GM18870 (cell line): ENCODE data around the gene COL4A1.

Source experiments
- ATAC-seq: cut with Tn5 transposase; IDR thresholded peaks from one replicate; pipeline ENCODE4 v1.9.1; 2021; ENCODE audit warnings: moderate library complexity; ENCODE audit not compliant: unreplicated experiment

COL4A1 gene

DNA sequence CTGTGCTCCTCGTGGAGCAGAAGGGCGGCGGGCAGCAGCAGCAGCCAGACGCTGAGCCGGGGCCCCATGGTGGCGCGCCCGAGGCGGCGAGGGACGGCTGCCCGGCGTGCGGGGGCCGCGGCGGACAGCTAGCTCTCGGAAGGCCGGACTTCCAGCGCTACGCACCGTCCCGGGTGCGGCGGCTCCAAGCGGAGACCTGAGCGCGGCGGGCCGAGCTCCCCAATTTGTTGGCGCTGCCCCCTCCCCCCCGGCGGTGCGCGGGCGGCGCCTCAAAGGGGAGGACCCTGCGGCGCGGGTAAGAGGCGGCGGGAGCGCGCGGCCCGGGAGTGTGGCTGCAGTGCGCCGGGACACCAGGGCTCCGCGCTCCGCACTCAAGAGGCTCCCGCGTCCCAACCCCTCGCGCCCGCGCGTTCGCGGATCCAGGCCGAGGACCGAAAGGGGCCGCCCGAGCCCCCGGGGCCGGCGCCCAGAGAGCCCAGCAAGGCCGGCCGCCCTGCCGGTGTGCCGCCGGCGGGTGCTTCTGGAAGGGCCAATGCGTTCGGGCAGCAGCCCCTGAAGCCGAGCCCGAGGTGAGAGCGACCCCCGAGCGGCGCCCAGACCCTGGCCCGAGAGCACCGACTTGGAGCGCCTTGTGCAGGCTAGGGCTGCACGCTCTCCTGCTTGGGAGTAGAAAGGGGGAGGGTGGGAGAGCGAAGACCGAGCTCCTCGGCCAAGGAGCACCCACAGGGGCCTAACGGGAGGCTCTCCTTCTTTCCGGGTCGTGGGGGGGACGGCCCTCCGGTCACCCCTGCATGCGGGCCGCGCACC, at the start of gene COL4A1, which contains the start of gene COL4A2:
Gene COL4A1, minus strand, starts transcription at position 198 of the 807 bp plus-strand sequence. Its CDS starts 130 bp downstream, at position 68.
Gene COL4A2, plus strand, starts transcription at position 325 of the 807 bp plus-strand sequence. CDS start 620 bp downstream, outside the sequence.
- ATAC-seq, result no peak

DNA sequence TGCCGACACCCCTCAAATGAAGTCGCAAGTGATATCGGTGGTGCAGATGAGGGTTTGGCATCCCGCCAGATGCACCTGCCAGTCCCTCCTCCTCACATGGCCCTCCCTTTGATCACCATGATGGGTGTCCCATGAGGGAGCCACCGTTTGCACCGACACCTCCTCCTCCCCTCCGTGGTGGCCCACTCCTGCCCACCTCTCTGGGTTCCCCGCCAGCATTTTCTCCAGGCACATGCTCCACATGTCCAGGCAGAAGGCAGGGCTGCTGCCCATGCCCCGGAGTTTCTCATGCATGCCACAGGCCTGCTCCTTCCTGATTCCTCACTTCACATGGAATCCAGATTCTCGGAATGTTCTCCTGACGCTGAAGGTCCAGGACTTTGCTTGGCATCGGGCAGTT, 49.4 kb upstream of the COL4A1 start:
- ATAC-seq, result no peak

DNA sequence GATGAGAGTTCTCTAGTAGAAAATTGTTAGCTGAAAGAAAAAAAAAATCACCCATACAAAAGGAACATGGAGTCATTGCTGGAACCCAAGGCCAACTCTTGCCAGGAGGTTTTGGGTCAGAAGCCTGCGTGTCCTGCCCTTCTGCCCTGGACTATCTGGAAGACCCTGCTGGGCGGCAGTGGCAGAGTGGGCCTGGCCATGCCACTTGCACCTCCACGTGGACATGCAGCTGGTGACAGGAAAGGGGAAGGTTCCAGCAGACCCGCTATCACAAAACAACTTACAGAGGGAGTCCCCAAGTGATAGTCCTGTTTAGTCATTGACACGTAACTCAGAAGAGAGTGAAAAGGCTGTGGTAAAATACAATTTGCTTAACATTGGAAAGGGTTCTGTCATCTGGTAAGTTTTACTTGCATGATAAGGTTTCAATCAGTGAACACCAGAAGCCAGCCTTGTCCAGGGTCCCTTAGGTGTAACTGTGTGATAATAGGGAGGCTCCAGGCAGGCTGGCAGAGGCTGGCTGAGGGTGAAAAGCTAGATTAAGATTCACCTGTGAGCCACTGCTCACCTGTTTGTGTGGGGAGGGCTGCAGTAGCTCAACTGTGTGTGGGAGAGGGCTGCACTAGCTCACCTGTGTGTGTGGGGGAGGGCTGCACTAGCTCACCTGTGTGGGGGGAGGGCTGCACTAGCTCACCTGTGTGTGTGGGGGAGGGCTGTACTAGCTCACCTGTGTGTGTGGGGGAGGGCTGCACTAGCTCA, 47.9 kb upstream of the COL4A1 start:
- no peak for ATAC-seq

DNA sequence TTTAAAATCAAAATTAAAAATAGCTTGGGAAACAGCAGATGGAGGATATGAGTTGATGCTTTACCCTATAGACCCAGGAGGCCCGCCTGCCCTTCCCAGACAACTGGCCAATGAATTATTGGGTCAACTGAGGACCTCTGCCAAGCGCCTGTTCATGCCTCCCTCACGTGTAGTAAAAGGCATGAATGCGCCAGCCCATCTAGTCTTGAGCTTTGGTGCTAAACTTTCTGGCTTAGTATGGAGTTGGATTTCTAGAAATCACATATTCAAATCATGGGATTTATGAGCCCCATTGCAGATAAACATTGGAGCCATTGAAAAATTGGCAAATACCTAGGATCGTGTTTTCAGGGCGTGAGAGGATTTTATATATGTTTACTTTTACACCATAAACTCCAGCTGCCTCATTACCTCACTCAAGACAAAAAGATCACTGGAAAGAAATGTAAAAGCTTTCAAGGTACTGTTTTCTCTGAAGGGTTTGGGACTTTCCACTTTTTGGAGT, 47.2 kb upstream of the COL4A1 start:
- no peak for ATAC-seq

DNA sequence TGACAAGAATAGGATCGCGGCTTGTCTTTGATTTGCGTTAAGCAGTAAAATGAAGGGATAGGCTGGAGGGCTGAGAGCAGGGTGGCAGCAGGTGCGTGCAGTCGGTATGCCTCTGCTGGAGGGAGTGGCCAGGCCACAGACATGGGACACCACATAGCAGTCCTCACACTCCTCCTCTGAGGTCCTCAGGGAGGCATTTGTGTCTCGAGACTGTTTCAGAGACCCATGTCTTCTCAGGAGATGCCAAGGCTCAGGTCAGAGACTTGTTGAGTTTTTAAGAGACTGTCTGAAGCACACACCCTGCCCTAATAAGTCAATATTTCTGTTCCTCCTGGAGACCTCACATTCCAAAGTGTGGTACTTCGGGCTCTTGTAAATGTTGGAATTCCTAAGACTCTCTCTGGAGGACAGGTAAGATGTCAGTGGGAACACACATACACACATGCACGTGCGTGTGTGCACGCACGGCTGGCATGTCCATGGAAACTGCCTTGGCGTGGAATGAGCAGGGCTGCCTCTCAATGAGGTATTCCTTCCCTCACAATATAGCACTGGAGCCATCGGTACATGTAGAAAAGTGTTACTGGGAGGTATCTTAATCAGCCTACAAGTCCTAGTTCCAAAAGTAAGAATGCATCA, 46.5 kb upstream of the COL4A1 start:
- no peak for ATAC-seq

DNA sequence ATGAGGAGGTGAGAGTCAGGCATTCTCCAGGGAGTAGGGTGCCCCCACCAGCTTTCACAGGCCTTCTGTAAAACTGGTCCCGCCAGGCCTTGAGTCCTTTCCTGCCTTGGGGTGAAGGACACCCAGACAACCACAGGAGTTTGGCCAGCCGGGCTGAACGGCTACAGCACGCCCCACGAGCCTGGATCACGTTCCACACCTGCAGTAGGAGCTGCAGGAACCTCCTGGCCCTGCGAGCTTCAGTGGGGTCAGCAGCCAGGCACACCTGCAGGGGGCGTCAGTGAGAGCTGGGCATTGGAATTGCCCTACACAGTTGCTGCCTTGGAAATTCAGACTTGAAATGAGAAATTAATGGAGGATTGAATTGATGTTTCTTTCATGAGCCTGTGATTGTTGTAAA, 45.8 kb upstream of the COL4A1 start:
- ATAC-seq, result no peak

DNA sequence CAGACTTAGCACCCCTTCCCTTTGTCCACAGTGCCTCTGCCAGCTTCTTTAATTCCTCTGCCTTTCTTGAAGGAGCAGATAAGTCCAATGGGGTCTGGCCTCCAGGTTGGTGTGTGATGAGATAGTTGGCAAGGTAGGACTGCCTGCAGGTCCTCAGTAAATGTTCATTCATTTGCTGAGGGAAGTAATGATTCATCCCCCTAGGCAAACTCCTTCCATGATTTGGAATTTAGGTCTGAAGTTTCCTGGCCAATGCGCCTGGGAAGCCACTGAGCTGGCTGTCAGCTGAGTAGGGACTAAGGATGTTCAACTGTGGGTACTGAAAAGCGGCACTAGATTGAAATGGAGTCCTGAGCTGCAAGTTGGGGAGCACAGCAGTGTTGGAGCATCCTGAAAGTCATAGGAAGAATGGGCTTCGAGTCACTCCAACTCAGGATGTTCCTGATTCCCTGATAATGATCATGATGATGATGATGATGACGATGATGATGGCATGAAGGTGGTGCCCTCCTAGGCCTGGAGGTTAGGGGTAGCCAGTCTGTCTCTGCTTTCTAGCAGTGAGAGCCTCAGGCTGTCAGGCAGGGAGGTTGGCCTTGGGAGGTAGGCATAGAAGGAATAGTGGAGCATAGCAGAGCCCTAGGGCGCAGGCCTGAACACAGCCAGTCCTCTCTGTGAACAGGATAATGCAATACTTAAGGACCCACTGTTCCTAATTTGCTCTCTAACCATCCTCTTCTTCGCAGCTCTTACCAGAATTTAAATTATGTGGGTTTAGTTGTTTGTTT, 44.9 kb upstream of the COL4A1 start:
- no peak for ATAC-seq

DNA sequence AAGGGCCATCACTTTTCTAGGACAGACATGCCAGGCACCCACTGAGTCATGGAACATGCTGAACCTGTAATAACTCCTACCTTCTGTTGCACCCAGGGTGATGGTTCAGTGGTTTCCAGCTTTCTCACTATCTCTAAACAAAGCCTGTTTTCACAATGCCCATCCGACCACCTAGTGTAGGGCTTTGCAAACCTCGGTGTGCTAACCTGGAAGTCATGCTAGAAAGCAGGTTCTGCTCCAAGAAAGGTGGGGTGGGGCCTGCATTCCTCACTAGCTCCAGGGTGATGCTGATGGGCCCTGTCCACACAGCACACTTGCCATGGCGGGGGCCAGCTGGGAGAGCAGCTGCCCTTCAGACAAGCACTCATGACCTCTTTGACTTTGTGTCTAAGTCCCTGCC, 43.6 kb upstream of the COL4A1 start:
- no peak for ATAC-seq

DNA sequence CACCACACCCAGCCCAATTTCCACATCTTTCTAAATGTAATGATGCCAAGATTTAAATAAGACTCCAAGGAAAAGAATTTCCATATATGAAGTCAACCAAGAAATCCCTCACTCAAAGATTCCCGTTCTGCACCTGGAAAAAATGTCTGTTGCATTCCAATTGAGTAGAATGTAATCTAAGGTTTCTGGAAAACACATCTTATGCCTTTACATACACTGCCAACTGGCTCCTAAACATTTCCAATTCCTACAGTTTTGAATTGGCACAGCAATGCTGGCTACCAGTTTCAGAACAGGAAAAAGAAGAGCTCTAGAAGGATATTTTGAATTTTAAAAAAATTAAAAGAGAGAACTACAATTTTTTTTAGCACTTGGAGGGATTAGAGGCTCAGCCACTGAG, 43.1 kb upstream of the COL4A1 start:
- no peak for ATAC-seq

DNA sequence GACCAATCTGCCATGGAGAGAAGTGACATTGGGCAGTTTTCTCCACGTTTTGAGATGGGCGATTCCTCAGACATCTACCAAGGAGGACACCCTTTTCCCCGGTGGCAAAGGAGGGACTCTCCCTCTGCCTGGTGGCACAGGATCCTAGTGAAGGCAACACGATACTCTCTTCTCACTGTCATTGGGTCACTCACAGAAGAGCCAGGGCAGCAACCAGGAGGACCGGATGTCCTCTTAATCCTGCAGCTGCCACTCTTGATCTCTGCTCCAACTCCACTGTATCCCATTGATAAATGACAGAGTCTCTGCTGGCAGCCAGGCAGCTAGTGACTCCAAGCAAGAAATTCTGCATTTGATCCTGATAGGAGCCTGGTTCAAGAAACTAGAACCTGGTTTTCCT, 42.3 kb upstream of the COL4A1 start:
- no peak for ATAC-seq

DNA sequence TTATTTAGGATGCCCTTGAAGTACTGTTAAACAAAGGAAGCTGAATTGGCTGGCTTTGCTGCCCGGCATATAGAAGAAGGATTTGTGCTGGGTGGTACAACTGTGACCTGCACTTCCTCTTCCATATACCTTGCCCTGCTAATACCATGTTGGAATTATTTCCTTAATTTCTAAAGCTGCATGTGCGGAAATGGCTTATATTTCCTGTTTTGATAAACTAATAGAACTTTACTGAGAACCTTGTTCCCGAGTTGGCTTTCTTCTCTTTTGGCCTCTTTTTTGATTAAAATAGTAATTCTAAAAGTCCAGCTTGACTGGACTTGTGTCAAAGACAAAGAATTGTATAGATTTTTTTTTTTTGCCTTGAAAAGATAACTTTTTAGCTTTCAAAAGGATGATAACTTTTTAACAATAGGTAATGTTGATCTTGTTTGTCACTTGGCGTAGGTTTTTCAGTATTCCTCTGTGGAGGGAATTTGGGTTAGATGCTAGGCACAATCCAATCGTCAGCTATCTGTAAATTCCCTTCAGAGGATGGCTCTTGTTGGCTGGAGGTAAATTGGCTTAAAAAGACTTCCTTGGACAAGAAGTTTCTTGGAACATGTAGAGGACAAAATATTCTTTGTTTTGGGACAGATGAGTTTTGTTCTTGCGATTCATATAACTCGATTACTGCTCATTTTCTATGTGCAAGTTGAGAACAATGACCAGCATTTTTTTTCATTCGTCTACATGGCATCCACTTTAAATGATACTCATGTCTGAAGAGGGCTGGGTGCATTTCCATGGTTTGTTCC, 41.5 kb upstream of the COL4A1 start:
- ATAC-seq, result no peak

DNA sequence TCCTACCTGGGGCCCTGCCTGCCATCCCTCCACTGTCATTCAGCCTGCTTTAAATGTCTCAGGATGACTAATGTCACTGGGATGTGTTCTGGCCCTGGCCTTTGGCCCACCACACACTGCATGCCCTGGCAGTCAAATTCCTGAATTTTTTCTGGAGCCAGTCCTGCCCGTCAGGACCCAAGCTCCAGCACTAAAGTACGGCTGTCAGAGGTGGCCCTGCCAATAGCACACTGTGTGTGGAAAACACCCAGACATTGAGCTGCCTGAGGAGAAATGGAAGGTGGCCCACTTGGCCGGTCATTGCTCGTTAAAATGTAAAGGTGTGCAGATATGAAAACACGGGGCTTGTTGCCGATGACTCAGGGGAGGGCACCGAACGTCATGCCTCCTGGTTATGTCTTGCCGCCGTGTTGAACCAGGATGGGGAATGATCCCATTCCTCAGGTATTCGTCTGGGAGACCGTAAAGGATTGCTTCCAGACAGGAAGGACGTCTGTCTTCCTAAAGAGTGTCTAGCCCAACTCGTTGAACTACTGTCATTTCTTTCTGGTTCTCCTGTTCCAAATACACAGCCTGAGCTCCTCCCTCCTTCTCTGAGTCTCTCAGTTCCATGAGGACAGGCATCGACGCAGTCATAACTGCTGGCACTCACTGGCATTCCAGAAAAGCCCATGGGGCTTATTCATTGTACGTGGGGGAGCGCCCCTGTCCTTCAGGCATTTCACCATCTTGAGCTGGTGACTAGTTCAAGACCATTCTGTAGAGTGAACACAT, 40.8 kb upstream of the COL4A1 start:
- ATAC-seq, result no peak

DNA sequence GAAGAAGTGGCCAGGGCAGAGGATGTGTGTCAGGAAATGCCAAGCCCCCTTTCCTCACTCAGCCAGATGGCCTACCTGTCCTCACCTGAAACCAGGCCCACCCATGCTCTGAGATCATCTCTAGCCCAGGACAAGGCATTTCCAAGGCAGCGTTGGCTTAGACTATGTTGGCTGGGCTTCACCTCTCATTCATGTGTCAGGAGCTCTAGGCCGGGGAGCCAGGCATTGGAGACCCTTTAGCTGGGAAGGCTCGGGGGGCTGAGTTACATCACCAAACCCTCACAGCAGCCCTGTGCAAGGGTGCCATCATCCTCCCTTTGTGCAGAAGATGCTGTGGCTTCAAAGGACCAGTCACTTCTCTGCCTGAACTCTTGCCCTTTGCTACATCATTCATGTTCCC, 40.1 kb upstream of the COL4A1 start:
- no peak for ATAC-seq

DNA sequence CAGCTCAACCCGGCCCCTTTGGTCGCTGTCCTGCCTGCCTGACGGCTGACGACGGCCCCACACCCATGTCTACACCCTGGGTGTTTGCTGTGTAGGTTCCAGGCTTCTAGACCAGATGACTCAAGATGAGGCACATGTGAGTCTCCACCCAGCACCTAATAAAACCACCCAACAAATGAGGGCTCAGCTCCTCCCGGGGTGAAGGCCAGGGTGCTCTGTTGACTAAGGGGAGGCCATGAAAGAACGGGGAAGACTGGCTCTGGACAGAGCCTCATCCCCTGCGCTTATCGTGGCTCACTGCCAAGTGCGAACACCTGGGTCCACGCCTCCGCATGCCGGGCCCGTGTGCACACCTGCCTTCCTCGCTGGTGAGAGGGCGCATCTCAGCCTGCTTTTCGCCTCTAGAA, 39.7 kb upstream of the COL4A1 start:
- ATAC-seq, result no peak

DNA sequence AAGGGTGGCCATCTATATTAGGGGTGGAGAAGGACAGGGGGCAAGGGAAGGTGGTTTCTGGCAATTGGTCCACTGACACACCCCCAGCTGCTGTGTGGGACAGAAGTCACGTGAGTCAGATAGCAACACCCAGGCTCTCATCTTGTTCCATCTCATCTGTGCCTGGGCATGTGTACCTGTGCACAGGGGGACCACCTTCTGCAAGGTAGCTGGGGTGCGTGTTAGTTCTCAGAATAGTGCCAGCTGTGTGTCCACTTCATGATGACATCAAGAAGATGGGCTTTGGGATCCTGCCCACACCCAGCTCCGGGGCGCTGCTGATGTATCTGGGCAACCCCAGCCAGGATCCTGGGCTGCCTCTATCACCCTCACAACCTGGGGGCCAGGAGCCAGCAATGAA, 38.7 kb upstream of the COL4A1 start:
- no peak for ATAC-seq

DNA sequence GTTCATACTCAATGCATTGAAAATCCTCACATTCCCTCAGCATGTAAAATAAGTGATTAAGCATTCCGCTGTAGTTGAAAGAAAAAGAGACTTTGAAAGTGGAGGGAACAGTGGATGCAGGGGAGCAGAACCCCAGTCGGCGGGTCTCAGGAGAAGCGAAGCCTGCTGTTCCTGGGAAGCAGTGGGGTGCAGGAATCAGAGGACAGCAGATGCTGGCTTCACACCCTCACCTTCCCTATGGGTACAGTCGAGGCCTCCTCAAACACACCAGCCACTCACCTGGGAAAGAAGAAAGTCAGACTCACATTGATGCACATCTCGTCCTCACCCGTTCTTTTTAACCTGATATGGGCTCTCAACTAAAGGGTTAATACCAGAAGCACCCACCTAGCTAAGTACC, 38.3 kb upstream of the COL4A1 start:
- ATAC-seq, result no peak

DNA sequence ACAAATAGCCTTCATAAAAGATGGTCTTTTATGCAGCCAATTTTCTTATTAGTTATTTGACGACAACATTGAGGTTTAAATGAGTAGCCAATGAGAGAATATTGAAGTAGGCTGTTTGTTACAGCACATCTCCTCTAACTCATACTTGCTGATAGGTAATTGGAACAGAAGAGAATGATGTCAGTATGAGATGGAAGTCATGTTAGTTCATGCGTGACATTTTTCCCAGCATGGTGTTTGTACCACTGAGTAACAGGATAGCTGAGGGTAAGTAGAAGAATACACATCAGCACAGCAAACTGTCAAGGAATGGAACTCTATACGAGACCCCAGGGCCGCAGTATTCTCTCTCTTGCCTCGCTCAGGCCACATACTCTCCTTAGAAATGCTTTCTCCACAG, 37.4 kb upstream of the COL4A1 start:
- ATAC-seq, result no peak

DNA sequence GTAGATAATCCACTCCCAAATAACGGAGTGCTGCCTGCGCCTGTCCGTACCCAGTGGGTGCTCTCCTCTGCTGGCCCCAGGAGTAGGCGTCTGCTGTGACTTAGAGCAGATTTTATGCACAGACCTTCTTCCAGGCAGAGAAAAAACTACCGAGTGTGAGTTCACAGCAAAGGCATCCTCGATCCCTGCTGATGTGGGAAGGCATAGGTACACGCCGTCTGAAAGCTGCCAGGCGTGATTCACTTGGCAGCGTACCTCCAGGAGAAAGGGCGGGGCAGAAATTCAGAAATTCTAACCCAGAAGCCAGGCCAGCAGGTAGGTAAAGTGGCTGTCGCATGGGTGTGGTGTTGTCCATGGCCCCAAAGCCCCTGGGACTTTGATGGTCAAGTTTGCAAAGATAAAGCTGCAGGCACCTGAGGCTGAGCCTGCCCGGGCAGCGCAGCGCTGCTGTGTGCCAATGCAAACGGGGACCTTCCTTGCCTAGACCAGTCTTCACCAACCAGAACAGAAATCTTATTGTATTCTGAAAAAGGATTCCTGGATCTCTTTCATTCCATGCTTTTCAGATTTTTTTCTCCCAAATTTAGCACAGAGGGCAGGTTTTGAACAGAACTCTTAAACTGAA, 36.4 kb upstream of the COL4A1 start:
- no peak for ATAC-seq

DNA sequence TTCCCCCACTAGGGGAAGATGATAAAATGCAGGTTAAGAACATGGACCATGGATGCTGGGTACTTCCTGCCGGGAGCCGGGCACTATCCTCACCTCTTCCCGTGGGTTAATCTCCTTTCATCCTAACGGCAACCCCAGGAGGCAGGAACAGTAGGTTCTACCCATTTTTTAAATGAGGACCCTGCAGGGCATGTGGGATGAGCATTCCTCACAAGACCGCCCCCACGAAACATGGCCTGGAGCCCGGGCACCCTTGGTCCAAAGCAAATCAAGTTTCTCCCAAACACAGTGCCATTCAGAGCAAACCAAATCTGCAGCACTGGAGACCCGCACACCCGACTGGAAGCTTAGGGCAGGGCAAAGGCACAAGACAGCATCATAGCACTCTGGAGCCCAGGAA, 35.5 kb upstream of the COL4A1 start:
- no peak for ATAC-seq
